Thoracic aorta (tissue), 2 donors: ENCODE results near the gene ARHGAP10. TPM values are rescaled to one million over a fixed set of nuclear protein-coding genes. Genes with fewer than 3 reads are reported as not detected.

ENCODE experiments used
- ATAC-seq: fragments of 150-250 bp; one replicate; pipeline ENCODE4 v1.8.0; 2017; ENCODE audit warnings: low read depth; ENCODE audit not compliant: insufficient number of reproducible peaks, low FRiP score
- DNase-seq: peaks from one replicate; pipeline ENCODE4 v3.0.0-alpha.2; 2020; ENCODE audit warnings: low spot score
- H3K27ac ChIP-seq, 2 donors: fragments of 200-600 bp; sonication (generic); 1 replicate in 1 of 2; 2 replicates in 1 of 2; pipeline ENCODE4 v1.5.1; 2016; ENCODE audit warnings: mild to moderate bottlenecking in 2 of 2, moderate library complexity in 2 of 2
- H3K27me3 ChIP-seq: fragments of 200-600 bp; sonication (generic); replicated peaks from 2 replicates; pipeline ENCODE4 v1.6.0; 2016; ENCODE audit warnings: mild to moderate bottlenecking; ENCODE audit not compliant: insufficient read depth
- H3K36me3 ChIP-seq: fragments of 200-600 bp; sonication (generic); one replicate; pipeline ENCODE4 v1.5.1; 2016
- H3K4me1 ChIP-seq, 2 donors: fragments of 200-600 bp; sonication (generic); 1 replicate in 1 of 2; 2 replicates in 1 of 2; pipeline versions ENCODE4 v1.5.1 to v1.6.0; 2016; ENCODE audit warnings: low read depth in 2 of 2, mild to moderate bottlenecking in 1 of 2; ENCODE audit not compliant: control insufficient read depth in 1 of 2
- H3K4me3 ChIP-seq: fragments of 200-600 bp; sonication (generic); 2 replicates; pipeline ENCODE4 v1.5.1; 2016; ENCODE audit warnings: mild to moderate bottlenecking
- H3K9me3 ChIP-seq: fragments of 200-600 bp; sonication (generic); 2 replicates; pipeline ENCODE4 v1.5.1; 2016
- CTCF ChIP-seq: fragments of 200-600 bp; sonication (generic); IDR thresholded peaks from one replicate; pipeline ENCODE4 v1.5.1; 2019; ENCODE audit warnings: antibody characterized with exemption
- total RNA-seq, 2 donors: library from RNA; depleted of rRNA; stranded (reverse); fragments of >200 nt; gene quantifications; one replicate each; pipeline versions ENCODE4 v1.1.0 to v1.2.3, GENCODE V29; 2016

ARHGAP10 gene
- total RNA-seq, 2 donors from 2014 or later, result 195 to 211 TPM

GRCh38 chr4:148071009-148071408, 339.1 kb downstream of the ARHGAP10 start:
- no peak for ATAC-seq
- Histone ChIP-seq H3K4me3 (no peak overlapping the region), H3K27me3 (no peaks in the 10 kb centered on the region), H3K9me3 (no peaks in the 10 kb centered on the region), H3K27ac (no peak overlapping the region), H3K36me3 (peaks cover 64% of the 10 kb centered on the region), H3K4me1 (no peaks in the 10 kb centered on the region)
- no peak for DNase-seq
- no peak for TF ChIP-seq CTCF

- H3K27ac ChIP-seq, result no peak overlapping the region
- no peaks in the 10 kb centered on the region for H3K4me1 ChIP-seq
- H3K4me3 ChIP-seq, result no peak overlapping the region
- no peak for TF ChIP-seq CTCF
- H3K9me3 ChIP-seq, result no peaks in the 10 kb centered on the region
- peaks cover 53% of the 10 kb centered on the region for H3K36me3 ChIP-seq
- ATAC-seq (no peak), DNase-seq (no peak)
- H3K27me3 ChIP-seq, result no peaks in the 10 kb centered on the region
Observed at GRCh38 chr4:148072789-148073188, 340.9 kb downstream of the ARHGAP10 start.

GRCh38 chr4:148073349-148073748, 341.5 kb downstream of the ARHGAP10 start:
- no peak overlapping the region for H3K4me3 ChIP-seq
- H3K4me1 ChIP-seq, result no peaks in the 10 kb centered on the region
- no peaks in the 10 kb centered on the region for H3K27me3 ChIP-seq
- H3K9me3 ChIP-seq, result no peaks in the 10 kb centered on the region
- H3K27ac ChIP-seq, result no peak overlapping the region
- no peak for ATAC-seq
- DNase-seq, result no peak
- TF ChIP-seq CTCF, result no peak
- H3K36me3 ChIP-seq, result peaks cover 56% of the 10 kb centered on the region

- Histone ChIP-seq H3K36me3 (peaks cover 56% of the 10 kb centered on the region), H3K27ac (no peak overlapping the region), H3K4me1 (no peaks in the 10 kb centered on the region), H3K9me3 (no peaks in the 10 kb centered on the region), H3K4me3 (no peak overlapping the region), H3K27me3 (no peaks in the 10 kb centered on the region)
- no peak for ATAC-seq
- DNase-seq, result no peak
- TF ChIP-seq CTCF, result no peak
Observed at GRCh38 chr4:148074462-148074861, 342.6 kb downstream of the ARHGAP10 start.

- ATAC-seq (no peak), DNase-seq (no peak)
- no peak overlapping the region for H3K27ac ChIP-seq
- H3K4me3 ChIP-seq, result no peak overlapping the region
- H3K9me3 ChIP-seq, result no peaks in the 10 kb centered on the region
- TF ChIP-seq CTCF, result no peak
- no peaks in the 10 kb centered on the region for H3K27me3 ChIP-seq
- no peaks in the 10 kb centered on the region for H3K4me1 ChIP-seq
- peaks cover 56% of the 10 kb centered on the region for H3K36me3 ChIP-seq
Observed at GRCh38 chr4:148075438-148075837, 343.6 kb downstream of the ARHGAP10 start.
